EH (cell line): ENCODE measurements around the gene FAM53A.
A peak's percentile ranks its signal among the peaks of the same experiment; 100 is the strongest.

Experiments
- DNase-seq: peaks from one replicate; pipeline ENCODE4 v3.0.0-alpha.2; 2015; ENCODE audit warnings: low read depth

Gene FAM53A

DNA sequence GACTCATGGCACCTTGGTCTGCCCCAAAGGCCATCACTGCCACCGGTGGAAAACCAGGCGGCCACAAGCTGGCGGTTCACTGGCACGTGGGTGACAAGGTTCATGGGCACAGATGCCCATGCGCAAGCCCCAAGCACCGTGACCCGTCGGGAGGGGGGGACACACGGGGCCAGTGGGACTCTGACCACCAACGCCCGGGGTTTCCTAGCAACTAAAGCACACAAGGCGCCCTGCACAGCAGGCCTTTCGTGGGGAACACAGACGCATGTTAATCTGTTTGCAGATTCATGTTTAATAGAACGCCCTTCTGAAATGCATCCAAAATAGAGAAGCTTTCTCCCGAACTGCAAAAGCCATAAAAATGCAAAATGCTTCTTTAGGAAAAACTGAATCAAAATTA is 43.9 kb downstream of the FAM53A start:
- DNase-seq = no peak

- no peak for DNase-seq
These were observed 44.7 kb downstream of the FAM53A start for GRCh38 chr4:1639299-1639868.

GRCh38 chr4:1638873-1639272 is 45.2 kb downstream of the FAM53A start:
- DNase-seq = no peak

DNA sequence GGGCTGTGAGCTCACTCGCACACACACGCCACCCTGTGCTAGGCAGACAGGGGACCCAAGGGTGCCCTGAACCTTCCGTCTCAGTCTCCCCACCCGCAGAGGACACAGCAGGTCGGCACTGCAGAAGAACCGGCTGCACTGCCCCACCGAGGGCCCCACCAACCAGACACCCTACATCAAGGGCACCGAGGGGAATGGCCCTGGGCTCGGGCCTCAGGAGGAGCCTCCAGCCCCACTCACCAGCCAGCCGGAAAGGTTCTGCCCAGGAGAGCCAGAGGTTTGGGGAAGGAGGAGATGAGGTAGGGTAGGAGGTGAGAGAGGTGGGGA is 45.9 kb downstream of the FAM53A start:
- DNase-seq = no peak

GRCh38 chr4:1637580-1638271 is 46.4 kb downstream of the FAM53A start:
- no peak for DNase-seq

DNA sequence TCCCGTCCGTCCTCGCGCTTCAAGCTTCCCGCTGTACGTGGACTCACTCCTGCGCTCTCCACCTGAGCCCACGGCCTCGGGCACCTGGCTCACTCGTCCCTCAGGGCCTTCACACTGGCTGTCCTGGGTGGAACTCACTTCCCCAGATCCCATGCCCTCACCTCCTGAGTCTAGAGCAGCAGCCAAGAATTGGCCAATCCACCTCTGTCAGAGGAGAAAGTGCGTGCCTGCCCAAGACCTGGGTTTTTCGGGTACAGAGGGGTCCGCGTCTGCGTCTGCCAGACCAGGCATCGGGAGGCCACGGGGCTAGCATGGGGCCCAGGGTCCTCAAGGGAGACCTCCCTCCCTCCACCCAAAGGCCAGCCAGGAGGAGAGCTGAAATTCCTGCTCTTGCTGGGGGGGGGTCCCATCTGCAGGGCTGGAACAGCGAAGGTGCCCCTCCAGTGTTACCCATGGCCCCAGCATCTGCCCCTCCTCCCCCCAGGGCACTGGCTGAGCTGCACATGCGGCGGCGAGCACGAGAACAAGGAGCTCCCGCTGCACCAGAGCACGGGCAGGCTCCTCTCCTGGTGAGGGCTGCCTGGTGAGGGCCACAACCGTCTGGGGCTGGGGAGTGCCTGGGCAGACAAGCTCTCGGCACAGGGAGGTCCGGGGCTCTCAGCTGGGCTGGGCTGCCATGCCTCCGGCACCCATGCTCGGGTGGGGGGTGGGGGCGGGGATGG is 47.5 kb downstream of the FAM53A start:
- DNase-seq = no peak

DNA sequence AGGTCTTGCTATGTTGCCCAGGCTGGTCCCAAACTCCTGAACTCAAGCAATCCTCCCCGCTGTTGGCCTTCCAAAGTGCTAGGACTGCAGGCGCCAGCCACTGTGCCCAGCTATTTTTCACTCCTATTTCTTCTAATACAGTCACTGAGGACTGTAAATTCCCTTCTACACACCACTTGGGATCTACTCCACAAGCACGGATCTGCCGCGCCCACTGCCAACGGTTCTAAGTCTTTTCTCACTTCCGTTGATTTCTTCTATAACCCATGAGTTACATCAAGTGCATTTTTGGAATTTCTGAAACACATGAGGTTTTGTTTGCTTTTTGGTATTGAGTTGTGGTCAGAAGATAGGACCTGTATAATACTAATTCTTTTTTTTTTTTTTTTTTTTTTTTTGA is 48.6 kb downstream of the FAM53A start:
- DNase-seq = peak; percentile 12

GRCh38 chr4:1633993-1634392 is 50.1 kb downstream of the FAM53A start:
- DNase-seq = no peak

GRCh38 chr4:1632109-1633104 is 51.7 kb downstream of the FAM53A start:
- DNase-seq = no peak

DNA sequence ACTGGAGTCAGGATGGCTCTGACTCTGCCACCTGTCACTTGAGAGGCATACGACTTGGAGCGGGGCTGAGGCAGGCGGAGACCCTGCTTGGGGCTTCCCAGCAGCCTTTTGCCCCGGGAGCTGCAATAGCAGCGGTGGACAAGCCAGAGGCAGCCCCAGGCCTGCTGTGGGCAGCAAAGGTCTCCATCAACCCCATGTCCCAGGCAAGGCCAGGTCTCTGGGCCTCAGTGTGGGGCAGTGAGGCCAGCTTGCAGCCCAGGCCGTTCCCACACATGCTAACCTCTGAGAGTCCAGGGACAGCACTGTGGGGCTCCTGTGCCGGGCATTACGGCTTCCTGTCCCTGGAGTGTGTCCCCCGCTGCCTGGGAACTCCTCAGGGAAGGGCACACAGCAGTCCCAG is 53.0 kb downstream of the FAM53A start:
- no peak for DNase-seq

DNA sequence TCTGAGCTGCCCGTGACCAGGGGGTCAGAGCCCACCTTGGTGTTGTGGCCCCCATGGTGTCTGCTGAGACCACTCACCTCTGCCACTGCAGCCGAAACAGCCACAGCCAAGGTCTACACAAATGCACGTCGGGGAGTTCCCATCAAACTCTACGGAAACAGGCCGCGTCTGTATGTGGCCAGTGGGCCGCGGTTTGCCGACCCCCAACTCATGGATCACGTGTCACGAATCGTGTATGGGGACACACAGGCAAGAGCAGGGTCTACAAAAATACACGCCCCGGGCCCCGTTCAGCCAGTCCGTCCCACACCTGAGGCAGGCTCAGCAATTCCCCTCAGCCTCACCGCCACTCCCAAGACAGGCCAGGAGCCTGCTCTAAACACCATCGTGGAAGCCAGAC is 53.8 kb downstream of the FAM53A start:
- no peak for DNase-seq

DNA sequence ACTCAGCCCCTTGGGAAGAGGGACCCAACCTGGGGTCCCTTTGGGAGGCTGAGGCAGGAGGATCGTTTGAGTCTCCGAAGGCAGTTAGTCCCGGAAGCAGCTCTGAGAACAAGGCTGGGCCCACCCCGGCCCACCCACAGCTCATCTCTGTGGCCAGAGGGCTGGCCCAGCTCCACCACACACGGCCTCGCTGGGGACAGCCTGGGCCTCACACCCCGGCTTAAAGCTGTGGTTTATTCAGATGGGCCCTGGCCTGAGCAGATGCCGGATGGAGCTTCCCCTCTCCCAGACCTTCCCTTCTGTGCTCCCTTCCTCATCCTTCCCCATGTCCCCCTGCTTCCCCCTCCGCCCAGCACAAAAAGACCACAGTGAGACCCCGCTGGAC is 54.4 kb downstream of the FAM53A start:
- DNase-seq = no peak

GRCh38 chr4:1628892-1629698 is 55.0 kb downstream of the FAM53A start:
- peak; percentile 50 for DNase-seq

- DNase-seq = no peak
These were observed 56.4 kb downstream of the FAM53A start for GRCh38 chr4:1627417-1628313.

- no peak for DNase-seq
These were observed 57.2 kb downstream of the FAM53A start for GRCh38 chr4:1626941-1627340.

- DNase-seq = no peak
These were observed 58.0 kb downstream of the FAM53A start for GRCh38 chr4:1626151-1626550.

DNA sequence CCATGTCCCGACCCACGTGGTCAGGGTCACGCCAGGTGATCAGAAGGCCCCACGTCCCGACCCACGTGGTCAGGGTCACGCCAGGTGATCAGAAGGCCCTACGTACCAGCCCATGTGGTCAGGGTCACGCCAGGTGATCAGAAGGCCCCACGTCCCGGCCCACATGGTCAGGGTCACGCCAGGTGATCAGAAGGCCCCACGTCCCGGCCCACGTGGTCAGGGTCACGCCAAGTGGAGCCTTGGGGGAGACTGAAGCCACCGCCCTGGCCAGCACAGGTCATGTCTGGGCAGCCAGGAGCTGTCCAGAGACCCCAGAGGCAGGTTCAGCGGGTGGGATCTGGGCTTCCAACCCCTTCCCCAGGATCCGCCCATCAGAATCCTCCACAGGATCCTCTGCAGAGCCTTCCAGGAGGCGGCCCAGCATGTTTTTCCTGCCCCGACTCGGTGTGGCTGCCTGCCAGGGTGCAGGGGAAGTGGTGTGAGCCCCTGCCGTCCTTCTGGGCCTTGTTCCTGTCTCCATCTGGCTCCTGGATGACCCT is 58.4 kb downstream of the FAM53A start:
- DNase-seq = no peak

DNA sequence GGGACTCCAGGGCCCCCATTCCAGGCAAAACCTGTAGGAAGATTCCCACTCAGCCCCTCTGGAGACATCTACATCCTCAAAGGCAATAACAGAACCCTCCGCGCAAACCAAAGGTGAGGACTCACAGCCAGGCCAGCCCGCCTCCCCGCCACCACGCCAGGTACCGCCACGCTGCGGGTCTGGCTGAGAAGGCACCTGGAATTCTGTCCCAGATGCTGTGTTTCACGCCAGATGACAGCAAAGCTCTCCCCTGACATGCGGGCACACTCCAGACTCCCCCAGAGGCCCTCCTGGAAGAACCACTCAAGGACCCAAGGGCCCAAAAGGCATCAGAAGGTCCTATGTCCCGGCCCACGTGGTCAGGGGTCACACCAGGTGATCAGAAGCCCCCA is 59.6 kb downstream of the FAM53A start:
- no peak for DNase-seq

DNA sequence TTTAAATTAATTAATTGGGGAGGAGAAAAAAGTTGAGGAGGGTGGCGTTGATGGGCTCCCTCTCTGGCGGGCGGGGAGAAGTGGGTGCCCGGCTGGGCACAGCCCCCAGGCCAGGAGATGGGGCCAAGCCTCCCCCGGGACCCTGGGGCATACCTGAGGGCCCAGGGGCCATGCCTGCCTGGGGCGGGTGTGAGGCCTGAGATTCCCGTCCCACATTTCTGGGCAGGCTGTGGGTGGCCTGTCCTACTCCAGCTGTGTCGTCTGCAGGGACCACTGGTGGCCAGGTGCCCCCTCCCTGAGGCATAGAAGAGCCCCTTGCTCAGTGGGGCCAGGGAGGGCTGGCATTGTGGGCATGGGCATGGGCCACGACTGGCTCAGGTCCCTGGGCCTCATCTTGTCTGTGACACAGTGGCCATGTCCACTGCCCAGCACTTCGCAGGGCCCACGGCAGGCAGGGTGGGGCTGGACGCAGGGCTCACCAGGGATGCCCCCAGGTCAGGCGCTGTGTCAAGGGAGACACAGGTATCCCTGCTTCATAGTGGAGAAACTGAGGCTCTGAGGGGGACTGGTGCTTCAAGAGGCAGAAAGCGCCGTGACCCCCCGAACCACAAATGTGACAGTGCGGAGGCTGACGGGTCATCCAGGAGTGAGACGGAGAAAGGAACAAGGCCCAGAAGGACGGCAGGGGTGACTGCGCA is 60.1 kb downstream of the FAM53A start:
- DNase-seq = no peak

DNA sequence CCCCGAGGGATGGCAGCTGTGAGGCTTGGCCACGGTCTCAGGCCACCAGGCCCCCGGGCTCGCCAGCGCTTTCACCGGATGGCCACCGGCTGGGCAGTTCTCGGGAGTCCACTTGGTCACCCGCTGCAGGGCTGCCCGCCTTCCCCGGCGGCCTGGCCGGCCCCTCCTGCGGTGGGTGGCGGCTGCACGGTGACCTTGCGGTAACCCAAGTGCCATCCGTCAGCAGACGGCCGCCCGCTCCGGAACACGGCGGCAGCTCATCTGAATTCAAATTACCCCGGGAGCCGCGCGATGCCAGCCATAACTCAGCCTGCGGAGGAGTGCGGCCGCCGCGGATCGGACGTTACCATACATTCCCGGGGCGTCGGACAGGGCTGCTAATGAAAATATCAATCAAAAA is 60.7 kb downstream of the FAM53A start:
- DNase-seq = no peak
